Stimulated activated CD8-positive, alpha-beta memory T cell treated with anti-CD3 and anti-CD28 coated beads, Interleukin-4, amount 100 ng/mL, for 48 hours (primary cell): ENCODE data around the gene UBASH3B.
A peak's percentile ranks its signal among the peaks of the same experiment; 100 is the strongest.

Experiments used
- DNase-seq: peaks from one replicate; pipeline ENCODE4 v3.0.0-alpha.2; 2020

Gene UBASH3B

GRCh38 chr11:122793515-122793914 lies 138.0 kb downstream of the UBASH3B start:
- no peak for DNase-seq

GRCh38 chr11:122795307-122795706 lies 139.8 kb downstream of the UBASH3B start:
- no peak for DNase-seq

DNA sequence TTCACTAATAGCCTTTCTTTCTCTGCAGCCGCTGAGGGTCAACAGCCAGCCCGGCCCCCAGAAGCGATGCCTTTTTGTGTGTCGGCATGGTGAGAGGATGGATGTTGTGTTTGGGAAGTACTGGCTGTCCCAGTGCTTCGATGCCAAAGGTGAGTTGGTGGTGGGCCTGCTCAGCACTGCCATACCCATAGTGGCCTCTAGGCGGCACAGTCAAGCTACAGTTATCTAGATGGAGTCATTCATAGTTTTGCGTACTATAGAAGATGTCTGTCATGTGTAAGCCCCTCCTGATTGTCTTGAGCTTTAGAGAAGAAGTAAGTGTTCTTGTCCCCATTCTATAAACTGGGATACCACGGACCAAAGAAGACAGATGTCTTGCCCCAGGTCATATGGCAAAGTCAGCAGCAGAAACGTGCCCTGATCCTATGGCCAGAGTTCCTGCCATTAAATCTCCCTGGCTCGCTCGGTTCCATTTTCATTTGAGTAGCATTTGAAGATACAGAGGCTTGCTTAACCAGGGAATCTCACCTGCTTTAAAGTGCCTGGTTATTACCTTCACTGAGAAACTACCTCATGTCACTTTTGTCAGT lies 140.7 kb downstream of the UBASH3B start:
- DNase-seq: peak; percentile 86

DNA sequence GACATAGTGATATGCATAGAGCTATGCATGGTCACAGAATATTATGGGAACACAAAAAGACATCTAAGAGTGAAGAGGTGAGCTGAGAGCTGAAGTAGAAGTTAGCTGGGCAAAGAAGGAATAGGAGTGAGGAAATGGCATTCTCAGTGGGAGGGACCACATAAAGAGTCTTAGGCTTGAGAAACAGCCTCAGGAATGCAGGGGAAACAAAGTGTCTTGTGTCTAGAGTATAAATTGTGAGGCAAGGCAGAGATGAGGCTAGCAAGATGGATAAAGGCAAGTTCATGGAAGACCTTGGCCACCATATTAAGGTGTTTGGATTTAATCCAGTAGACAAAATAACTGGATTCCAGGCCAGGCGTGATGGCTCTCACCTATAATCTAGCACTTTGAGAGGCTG lies 142.1 kb downstream of the UBASH3B start:
- DNase-seq: no peak

GRCh38 chr11:122799406-122800105 lies 144.0 kb downstream of the UBASH3B start:
- no peak for DNase-seq

DNA sequence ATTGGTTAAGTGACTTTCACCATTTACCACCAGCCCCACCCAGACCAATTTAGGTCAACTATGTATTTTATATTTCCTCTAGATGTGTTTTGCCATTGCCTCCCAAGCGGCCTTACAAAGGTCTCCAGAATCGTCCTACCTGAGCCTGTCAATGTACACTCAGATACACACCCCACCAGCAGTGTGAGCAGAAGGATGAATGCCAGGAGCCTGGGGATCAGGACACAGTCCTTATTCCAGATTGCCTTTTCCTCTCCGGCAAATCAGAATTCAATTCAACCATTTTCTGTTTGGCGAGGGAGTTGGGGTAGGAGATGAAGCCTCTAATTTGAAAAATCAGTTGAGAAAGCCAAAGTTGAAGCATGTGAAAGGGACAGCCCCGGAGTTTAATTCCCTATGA lies 147.4 kb downstream of the UBASH3B start:
- no peak for DNase-seq

- DNase-seq: no peak
Observed at GRCh38 chr11:122803306-122803705, 147.8 kb downstream of the UBASH3B start.

GRCh38 chr11:122803716-122804115 lies 148.2 kb downstream of the UBASH3B start:
- DNase-seq: no peak

DNA sequence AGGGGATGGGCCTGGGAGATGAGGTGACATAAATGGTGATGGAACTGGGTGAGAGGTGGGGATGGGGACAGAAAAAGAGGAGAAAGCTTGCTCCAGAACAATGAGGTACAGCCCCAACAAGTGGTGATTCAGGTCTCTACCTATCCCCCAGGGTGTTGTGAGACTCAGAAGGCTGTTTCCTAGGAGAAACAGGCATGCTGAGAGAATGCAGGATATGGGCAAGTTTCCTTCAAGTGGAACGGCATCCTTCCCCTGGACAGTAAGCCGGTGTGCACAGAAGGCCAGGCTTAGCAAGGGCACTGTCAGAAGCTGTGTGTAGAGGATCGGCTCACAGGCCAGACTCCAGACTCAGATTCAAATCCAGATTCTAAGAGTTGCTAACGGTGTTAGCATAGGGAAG lies 148.6 kb downstream of the UBASH3B start:
- no peak for DNase-seq

- DNase-seq: no peak
Observed at GRCh38 chr11:122804796-122805195, 149.3 kb downstream of the UBASH3B start.

DNA sequence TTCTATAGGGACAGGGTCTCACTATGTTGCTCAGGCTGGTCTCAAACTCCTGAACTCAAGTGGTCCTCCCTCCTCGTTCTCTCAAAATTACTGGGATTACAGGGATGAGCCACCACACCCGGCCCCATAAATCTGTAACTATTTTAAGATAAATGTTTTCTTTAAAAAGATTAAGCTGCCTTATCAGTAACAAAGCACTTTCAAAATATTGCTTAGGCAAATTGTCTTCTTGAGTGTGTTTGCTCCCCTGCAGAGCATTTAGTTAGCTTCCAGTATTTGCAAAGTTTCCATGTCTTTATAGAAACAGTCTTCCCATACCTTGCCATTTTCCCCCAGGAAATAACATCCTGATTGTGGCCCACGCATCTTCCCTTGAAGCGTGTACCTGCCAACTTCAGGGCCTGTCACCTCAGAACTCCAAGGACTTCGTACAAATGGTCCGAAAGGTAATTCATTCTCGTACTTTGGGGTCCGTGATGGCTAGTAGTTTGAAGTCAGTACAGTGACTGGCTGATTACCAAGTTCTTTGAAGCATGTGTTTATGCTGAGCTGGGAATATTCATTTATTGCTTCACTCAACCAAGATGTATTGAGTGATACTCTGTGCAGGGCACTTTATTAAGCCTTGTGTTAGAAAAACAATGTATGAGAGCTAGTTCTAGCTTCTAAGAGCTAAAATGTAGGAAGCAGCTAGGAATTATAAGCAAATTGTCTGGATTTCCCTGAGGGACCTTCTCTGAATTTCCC lies 152.4 kb downstream of the UBASH3B start:
- no peak for DNase-seq

DNA sequence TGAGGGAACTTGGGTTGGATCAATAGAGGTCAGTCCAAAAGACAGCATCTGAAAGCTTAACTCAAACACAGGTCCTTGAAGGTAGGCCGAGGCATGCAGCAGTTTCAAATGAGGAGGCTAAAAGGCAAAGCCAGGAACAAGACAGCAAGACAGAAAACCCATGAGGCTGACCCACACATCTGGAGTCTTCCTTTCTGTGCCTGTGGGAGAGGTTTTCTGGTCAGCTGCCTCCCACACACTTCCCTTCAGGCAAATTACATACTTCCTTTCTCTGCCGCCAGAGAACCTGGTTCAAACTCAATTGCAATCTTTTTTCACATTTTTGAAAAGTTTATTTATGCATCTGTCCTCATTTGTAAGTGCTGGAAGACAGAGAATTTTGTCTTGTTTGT lies 153.0 kb downstream of the UBASH3B start:
- peak; percentile 43 for DNase-seq

DNA sequence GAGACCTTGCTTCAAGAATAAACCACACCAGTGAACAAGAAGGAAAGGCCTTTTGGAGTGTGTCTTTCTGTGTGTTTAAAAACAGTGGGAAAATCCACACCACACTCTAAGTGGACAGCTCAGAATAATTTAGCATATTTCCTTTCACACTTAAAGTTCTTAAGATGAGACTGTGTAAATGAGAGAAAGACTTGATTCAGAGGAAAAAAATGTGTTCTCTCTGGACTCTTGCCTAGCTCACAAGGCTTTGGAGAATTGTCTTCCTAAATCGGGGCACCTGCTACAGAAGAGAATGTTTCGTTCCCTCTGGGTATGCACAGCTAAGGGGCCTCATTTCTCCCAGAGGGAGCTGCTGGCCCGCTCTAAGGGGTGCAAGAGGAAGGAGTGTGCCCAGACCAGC lies 154.3 kb downstream of the UBASH3B start:
- DNase-seq: no peak

DNA sequence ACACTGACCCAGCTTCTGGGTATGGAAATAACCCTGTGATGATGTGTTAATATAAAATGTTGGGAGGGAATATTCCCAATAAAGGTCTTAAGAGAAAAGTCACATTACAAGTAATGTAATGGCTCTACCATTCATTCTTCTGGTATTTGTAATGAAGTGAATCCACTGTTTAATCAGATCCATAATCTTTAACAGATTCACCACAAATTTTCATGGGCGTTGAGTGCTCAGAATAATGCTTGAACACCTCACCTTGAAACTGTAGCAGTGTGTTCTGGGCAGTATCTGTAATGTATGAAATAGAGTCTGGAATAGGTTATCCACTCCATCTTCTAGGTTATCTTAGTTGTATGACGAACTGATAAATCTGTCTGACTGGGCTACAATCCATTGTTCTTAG lies 156.2 kb downstream of the UBASH3B start:
- DNase-seq: no peak

DNA sequence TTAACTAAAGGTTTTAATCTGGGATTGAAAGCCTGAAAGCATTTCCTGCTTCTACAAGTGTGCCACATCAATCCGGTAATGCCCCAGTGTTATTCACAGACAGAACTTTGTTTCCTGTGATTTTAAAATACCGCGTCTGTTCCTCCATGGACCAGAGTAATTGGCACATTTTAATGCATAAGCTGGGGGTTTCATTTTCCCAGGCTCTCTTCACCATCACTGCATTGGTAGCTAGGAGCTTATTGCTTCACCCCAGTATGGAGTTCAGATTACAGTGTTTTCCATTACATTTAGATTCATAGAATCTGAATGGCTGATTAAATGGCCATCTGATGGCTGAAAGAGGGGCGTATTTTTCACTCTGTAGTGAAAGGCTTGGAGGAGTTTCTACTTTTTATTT lies 157.1 kb downstream of the UBASH3B start:
- no peak for DNase-seq

- no peak for DNase-seq
Observed at GRCh38 chr11:122813176-122813893, 157.8 kb downstream of the UBASH3B start.

DNA sequence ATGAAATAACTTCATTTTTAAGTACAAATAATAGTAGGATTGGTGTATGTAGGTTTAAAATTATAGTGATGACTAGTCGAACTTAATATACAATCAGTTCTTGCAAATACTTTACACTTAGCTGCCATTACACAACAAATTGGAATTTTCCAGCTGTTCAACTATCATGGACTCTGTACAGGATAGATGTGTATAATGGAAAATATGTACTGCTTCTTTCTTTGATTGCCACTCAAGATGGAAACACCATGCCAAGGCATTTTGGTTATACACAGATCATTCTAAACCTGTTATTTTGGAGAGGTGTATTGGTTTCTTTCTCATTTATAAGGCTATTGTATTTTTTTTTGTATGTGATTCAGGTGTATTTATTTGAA lies 158.4 kb downstream of the UBASH3B start:
- DNase-seq: no peak

GRCh38 chr11:122814401-122814800 lies 158.9 kb downstream of the UBASH3B start:
- DNase-seq: no peak

- DNase-seq: no peak
Observed at GRCh38 chr11:122815900-122816299, 160.4 kb downstream of the UBASH3B start.

DNA sequence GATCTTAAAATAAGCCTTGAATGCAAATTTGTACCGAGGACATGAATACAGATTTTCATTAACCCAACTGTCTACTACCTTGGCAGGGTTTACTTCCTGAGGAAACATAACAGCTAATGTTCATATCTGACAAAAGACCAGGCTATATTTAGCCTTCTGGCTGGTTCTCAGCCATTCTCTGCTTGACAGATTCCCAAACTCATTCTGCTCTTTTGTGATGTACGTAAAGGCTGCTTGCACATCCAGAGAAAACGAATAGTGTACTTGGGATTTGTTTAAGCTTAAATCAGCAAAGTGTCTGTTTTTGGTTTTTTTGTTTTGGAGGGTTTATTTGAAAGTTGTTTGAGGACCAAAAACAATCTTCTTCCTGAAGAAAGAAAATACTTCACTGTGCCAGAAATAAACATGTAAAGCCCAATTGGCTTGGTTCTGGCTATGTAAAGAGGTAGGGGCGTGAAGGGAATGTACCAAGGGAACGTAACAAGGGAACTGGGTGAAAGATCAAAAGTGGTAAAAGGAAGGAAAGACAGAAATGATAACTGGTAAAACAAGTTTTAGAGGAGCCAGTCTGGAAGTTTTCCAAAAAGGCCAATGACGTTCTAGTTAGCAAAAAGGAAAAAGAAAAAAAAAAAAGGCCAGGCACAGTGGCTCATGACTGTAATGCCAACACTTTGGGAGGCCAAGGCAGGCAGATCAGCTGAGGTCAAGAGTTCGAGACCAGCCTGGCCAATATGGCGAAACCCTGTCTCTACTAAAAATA lies 161.4 kb downstream of the UBASH3B start:
- DNase-seq: no peak

GRCh38 chr11:122820158-122820557 lies 164.6 kb downstream of the UBASH3B start:
- DNase-seq: no peak

DNA sequence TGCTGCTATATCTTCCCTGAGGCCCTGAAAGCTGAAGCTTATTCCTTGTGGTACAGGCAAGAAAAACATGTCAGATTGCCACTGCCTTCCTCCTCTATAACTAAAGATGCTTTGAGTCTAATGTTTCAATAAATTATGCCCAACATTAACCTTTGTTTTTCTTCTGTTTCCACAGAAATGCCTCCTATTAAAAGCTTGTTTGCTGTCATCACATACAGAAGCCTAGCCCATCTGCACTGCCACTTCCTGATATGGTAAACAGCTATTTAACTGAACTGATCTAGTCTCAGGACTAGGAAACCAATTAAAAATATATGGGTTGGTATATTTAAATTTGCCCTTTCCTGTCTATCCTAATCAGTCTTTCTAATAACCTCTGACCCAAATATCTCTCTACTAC lies 165.6 kb downstream of the UBASH3B start:
- no peak for DNase-seq

GRCh38 chr11:122822241-122822640 lies 166.7 kb downstream of the UBASH3B start:
- no peak for DNase-seq
